ENCODE data around the gene EPN2. TPM values are rescaled to one million over a fixed set of nuclear protein-coding genes. Genes with fewer than 3 reads are reported as not detected.
A peak's percentile ranks its signal among the peaks of the same experiment; 100 is the strongest.

The EPN2 gene
- total RNA-seq, 2 donors from 2014 or later = 6.0 to 7.2 TPM

- ATAC-seq = no peak
These were observed 127.7 kb downstream of the EPN2 start for GRCh38 chr17:19364699-19365498.

GRCh38 chr17:19365499-19365817, 128.3 kb downstream of the EPN2 start:
- Mint-ChIP-seq H3K4me3 (no peak overlapping the region), H3K27me3 (peaks cover 9% of the 10 kb centered on the region), H3K36me3 (ENCODE audit: low read depth) (no peaks in the 10 kb centered on the region), H3K27ac (no peak overlapping the region), H3K4me1 (peaks cover 36% of the 10 kb centered on the region)
- H3K9me3 ChIP-seq (ENCODE audit: control insufficient read depth, low read length, poor library complexity, severe bottlenecking) = no peaks in the 10 kb centered on the region
- ATAC-seq (no peak), DNase-seq (no peak)

More at GRCh38 chr17:19364699-19365498, 127.7 kb downstream of the EPN2 start:
- H3K4me3 Mint-ChIP-seq = no peak overlapping the region
- no peaks in the 10 kb centered on the region for H3K9me3 ChIP-seq (ENCODE audit: control insufficient read depth, low read length, poor library complexity, severe bottlenecking)
- no peaks in the 10 kb centered on the region for H3K36me3 Mint-ChIP-seq (ENCODE audit: low read depth)
- H3K4me1 Mint-ChIP-seq = peaks cover 32% of the 10 kb centered on the region
- peaks cover 13% of the 10 kb centered on the region for H3K27me3 Mint-ChIP-seq
- DNase-seq = no peak
- H3K27ac Mint-ChIP-seq = no peak overlapping the region

- DNase-seq (no peak), ATAC-seq (no peak)
- Mint-ChIP-seq H3K27me3 (peaks cover 4% of the 10 kb centered on the region), H3K4me3 (no peak overlapping the region), H3K4me1 (peaks cover 42% of the 10 kb centered on the region), H3K27ac (no peak overlapping the region), H3K36me3 (ENCODE audit: low read depth) (no peaks in the 10 kb centered on the region)
- H3K9me3 ChIP-seq (ENCODE audit: control insufficient read depth, low read length, poor library complexity, severe bottlenecking) = no peaks in the 10 kb centered on the region
These were observed 128.9 kb downstream of the EPN2 start for GRCh38 chr17:19365833-19366636.

- Mint-ChIP-seq H3K4me3 (no peak overlapping the region), H3K27ac (peak overlapping the region; percentile 66), H3K36me3 (ENCODE audit: low read depth) (no peaks in the 10 kb centered on the region), H3K4me1 (peaks cover 43% of the 10 kb centered on the region), H3K27me3 (no peaks in the 10 kb centered on the region)
- H3K9me3 ChIP-seq (ENCODE audit: control insufficient read depth, low read length, poor library complexity, severe bottlenecking) = no peaks in the 10 kb centered on the region
- ATAC-seq (no peak), DNase-seq (no peak)
These were observed 129.4 kb downstream of the EPN2 start for GRCh38 chr17:19366637-19366972.

GRCh38 chr17:19368229-19368628, 131.1 kb downstream of the EPN2 start:
- no peaks in the 10 kb centered on the region for H3K9me3 ChIP-seq (ENCODE audit: control insufficient read depth, low read length, poor library complexity, severe bottlenecking)
- peaks cover 43% of the 10 kb centered on the region for H3K4me1 Mint-ChIP-seq
- peak overlapping the region; percentile 74 for H3K27ac Mint-ChIP-seq
- H3K27me3 Mint-ChIP-seq = no peaks in the 10 kb centered on the region
- DNase-seq = no peak
- ATAC-seq = no peak
- H3K4me3 Mint-ChIP-seq = no peak overlapping the region
- no peaks in the 10 kb centered on the region for H3K36me3 Mint-ChIP-seq (ENCODE audit: low read depth)

GRCh38 chr17:19369107-19369778, 132.1 kb downstream of the EPN2 start:
- H3K36me3 Mint-ChIP-seq (ENCODE audit: low read depth) = no peaks in the 10 kb centered on the region
- H3K4me3 Mint-ChIP-seq = peak overlapping the region; percentile 69
- H3K27me3 Mint-ChIP-seq = no peaks in the 10 kb centered on the region
- H3K4me1 Mint-ChIP-seq = peaks cover 43% of the 10 kb centered on the region
- DNase-seq = peak in 1 of 3 donors; percentile 0
- no peak for ATAC-seq
- H3K9me3 ChIP-seq (ENCODE audit: control insufficient read depth, low read length, poor library complexity, severe bottlenecking) = no peaks in the 10 kb centered on the region
- H3K27ac Mint-ChIP-seq = peak overlapping the region; percentile 74

GRCh38 chr17:19369846-19370492, 132.8 kb downstream of the EPN2 start:
- H3K27me3 Mint-ChIP-seq = no peaks in the 10 kb centered on the region
- DNase-seq = no peak

GRCh38 chr17:19370493-19370960, 133.4 kb downstream of the EPN2 start:
- Mint-ChIP-seq H3K27me3 (no peaks in the 10 kb centered on the region), H3K4me3 (peak overlapping the region; percentile 69), H3K4me1 (peaks cover 43% of the 10 kb centered on the region), H3K36me3 (ENCODE audit: low read depth) (no peaks in the 10 kb centered on the region), H3K27ac (peak overlapping the region; percentile 74)
- no peak for DNase-seq
- H3K9me3 ChIP-seq (ENCODE audit: control insufficient read depth, low read length, poor library complexity, severe bottlenecking) = no peaks in the 10 kb centered on the region
- peak; percentile 45 for ATAC-seq

More at GRCh38 chr17:19369846-19370492, 132.8 kb downstream of the EPN2 start:
- H3K36me3 Mint-ChIP-seq (ENCODE audit: low read depth) = no peaks in the 10 kb centered on the region
- peak; percentile 87 for ATAC-seq
- peaks cover 43% of the 10 kb centered on the region for H3K4me1 Mint-ChIP-seq
- peak overlapping the region; percentile 69 for H3K4me3 Mint-ChIP-seq
- peak overlapping the region; percentile 74 for H3K27ac Mint-ChIP-seq
- H3K9me3 ChIP-seq (ENCODE audit: control insufficient read depth, low read length, poor library complexity, severe bottlenecking) = no peaks in the 10 kb centered on the region

- DNase-seq (no peak), ATAC-seq (peak; percentile 20)
- Mint-ChIP-seq H3K4me3 (peak overlapping the region; percentile 50), H3K27ac (peak overlapping the region; percentile 74), H3K4me1 (peaks cover 41% of the 10 kb centered on the region), H3K27me3 (no peaks in the 10 kb centered on the region), H3K36me3 (ENCODE audit: low read depth) (no peaks in the 10 kb centered on the region)
- no peaks in the 10 kb centered on the region for H3K9me3 ChIP-seq (ENCODE audit: control insufficient read depth, low read length, poor library complexity, severe bottlenecking)
These were observed 134.3 kb downstream of the EPN2 start for GRCh38 chr17:19371259-19372010.

GRCh38 chr17:19372011-19372370, 134.8 kb downstream of the EPN2 start:
- H3K9me3 ChIP-seq (ENCODE audit: control insufficient read depth, low read length, poor library complexity, severe bottlenecking) = no peaks in the 10 kb centered on the region
- Mint-ChIP-seq H3K4me1 (peaks cover 44% of the 10 kb centered on the region), H3K4me3 (no peak overlapping the region), H3K36me3 (ENCODE audit: low read depth) (no peaks in the 10 kb centered on the region), H3K27ac (peak overlapping the region; percentile 74), H3K27me3 (no peaks in the 10 kb centered on the region)
- no peak for ATAC-seq
- no peak for DNase-seq

GRCh38 chr17:19372439-19372838, 135.3 kb downstream of the EPN2 start:
- H3K9me3 ChIP-seq (ENCODE audit: control insufficient read depth, low read length, poor library complexity, severe bottlenecking) = no peaks in the 10 kb centered on the region
- Mint-ChIP-seq H3K27me3 (no peaks in the 10 kb centered on the region), H3K27ac (peak overlapping the region; percentile 74), H3K4me1 (peaks cover 46% of the 10 kb centered on the region), H3K36me3 (ENCODE audit: low read depth) (no peaks in the 10 kb centered on the region), H3K4me3 (no peak overlapping the region)
- ATAC-seq = no peak
- DNase-seq = no peak

GRCh38 chr17:19372866-19373504, 135.8 kb downstream of the EPN2 start:
- Mint-ChIP-seq H3K4me3 (no peak overlapping the region), H3K36me3 (ENCODE audit: low read depth) (peaks cover 2% of the 10 kb centered on the region), H3K27me3 (no peaks in the 10 kb centered on the region), H3K27ac (peak overlapping the region; percentile 74), H3K4me1 (peaks cover 46% of the 10 kb centered on the region)
- ATAC-seq = no peak
- H3K9me3 ChIP-seq (ENCODE audit: control insufficient read depth, low read length, poor library complexity, severe bottlenecking) = no peaks in the 10 kb centered on the region
- no peak for DNase-seq

Data from T-helper 17 cell (primary cell).